Vagina (tissue), 2 donors: ENCODE measurements around the gene POMT2. TPM values are rescaled to one million over a fixed set of nuclear protein-coding genes. Genes with fewer than 3 reads are reported as not detected.

Experiments
- DNase-seq, 2 donors: peaks; one replicate each; pipeline ENCODE4 v3.0.0-alpha.2; 2017; ENCODE audit errors: extremely low spot score in 2 of 2
- H3K27ac ChIP-seq: fragments of 200-600 bp; sonication (generic); one replicate; pipeline ENCODE4 v1.5.1; 2019
- H3K27me3 ChIP-seq: fragments of 200-600 bp; sonication (generic); one replicate; pipeline ENCODE4 v1.5.1; 2019
- H3K36me3 ChIP-seq, 2 donors: fragments of 200-600 bp; sonication (generic); one replicate each; pipeline ENCODE4 v1.5.1; 2017 to 2019
- H3K4me1 ChIP-seq: fragments of 200-600 bp; sonication (generic); one replicate; pipeline ENCODE4 v1.5.1; 2019
- H3K4me3 ChIP-seq, 2 donors: fragments of 200-600 bp; sonication (generic); 1 replicate in 1 of 2; 2 replicates in 1 of 2; pipeline ENCODE4 v1.5.1; 2016 to 2019
- H3K9me3 ChIP-seq: fragments of 200-600 bp; sonication (generic); one replicate; pipeline ENCODE4 v1.5.1; 2019
- POLR2A ChIP-seq, 2 donors: fragments of 450-650 bp; IDR thresholded peaks; one replicate each; pipeline ENCODE4 v1.6.1; 2017; ENCODE audit warnings: antibody characterized with exemption in 2 of 2, mild to moderate bottlenecking in 2 of 2, moderate library complexity in 2 of 2
- POLR2AphosphoS5 ChIP-seq, 2 donors: sonication (generic); formaldehyde crosslinking; IDR thresholded peaks; one replicate each; pipeline ENCODE4 v1.9.0; 2017; ENCODE audit warnings: antibody characterized with exemption in 2 of 2, mild to moderate bottlenecking in 2 of 2, low read depth in 1 of 2; ENCODE audit not compliant: insufficient read depth in 1 of 2
- intact Hi-C: fragments of 100-400 bp; cut with DNase I; formaldehyde crosslinking; loops from one replicate; pipeline ENCODE4 v1.15.1; 2023
- total RNA-seq: library from RNA; depleted of rRNA; stranded (reverse); fragments of >200 nt; gene quantifications from one replicate; pipeline ENCODE4 v1.2.3, GENCODE V29; 2016
- TF ChIP-seq, protein P1 (sequence below), 3 experiments: fragments of 450-650 bp in 2 of 3; fragments of 200-600 bp in 1 of 3; sonication (generic) in 1 of 3; IDR thresholded peaks; one replicate each; pipeline ENCODE4 v1.5.1; 2017 to 2019; ENCODE audit warnings: antibody characterized with exemption in 3 of 3, mild to moderate bottlenecking in 2 of 3, moderate library complexity in 2 of 3

The POMT2 gene
- total RNA-seq, 1 donor from 2014 or later: 33.1 TPM

DNA sequence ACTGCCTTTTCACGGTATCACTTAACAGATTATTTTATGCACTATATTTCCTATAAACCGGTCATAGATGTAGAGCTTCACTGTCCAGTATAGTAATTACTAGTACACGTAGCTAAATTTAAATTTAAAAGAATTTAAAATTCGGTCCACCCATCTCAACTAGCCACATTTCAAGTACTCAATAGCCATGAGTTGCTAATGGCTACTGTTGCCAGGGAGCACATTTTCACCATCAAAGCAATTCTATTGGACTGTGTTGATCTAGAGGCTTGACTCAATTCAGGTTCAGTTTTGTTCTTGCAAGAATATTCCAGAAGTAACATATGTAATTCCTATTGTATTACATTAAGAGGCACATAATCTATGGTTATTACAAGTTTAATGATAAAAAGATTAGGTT lies 36.2 kb upstream of the POMT2 start:
- Histone ChIP-seq H3K36me3 (no peaks in the 10 kb centered on the region), H3K4me1 (no peaks in the 10 kb centered on the region), H3K9me3 (no peaks in the 10 kb centered on the region), H3K27me3 (no peaks in the 10 kb centered on the region), H3K4me3 (no peak overlapping the region), H3K27ac (no peak overlapping the region)
- DNase-seq: no peak
- intact Hi-C loops: no loop called here
- TF ChIP-seq, protein P1, sequence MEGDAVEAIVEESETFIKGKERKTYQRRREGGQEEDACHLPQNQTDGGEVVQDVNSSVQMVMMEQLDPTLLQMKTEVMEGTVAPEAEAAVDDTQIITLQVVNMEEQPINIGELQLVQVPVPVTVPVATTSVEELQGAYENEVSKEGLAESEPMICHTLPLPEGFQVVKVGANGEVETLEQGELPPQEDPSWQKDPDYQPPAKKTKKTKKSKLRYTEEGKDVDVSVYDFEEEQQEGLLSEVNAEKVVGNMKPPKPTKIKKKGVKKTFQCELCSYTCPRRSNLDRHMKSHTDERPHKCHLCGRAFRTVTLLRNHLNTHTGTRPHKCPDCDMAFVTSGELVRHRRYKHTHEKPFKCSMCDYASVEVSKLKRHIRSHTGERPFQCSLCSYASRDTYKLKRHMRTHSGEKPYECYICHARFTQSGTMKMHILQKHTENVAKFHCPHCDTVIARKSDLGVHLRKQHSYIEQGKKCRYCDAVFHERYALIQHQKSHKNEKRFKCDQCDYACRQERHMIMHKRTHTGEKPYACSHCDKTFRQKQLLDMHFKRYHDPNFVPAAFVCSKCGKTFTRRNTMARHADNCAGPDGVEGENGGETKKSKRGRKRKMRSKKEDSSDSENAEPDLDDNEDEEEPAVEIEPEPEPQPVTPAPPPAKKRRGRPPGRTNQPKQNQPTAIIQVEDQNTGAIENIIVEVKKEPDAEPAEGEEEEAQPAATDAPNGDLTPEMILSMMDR (IDR thresholded peaks at IDR 0.05): no peak
- TF ChIP-seq POLR2A (IDR thresholded peaks at IDR 0.05) (no peak), POLR2AphosphoS5 (IDR thresholded peaks at IDR 0.05; ENCODE audit: insufficient read depth in 1 of 2, low read depth in 1 of 2) (no peak)

DNA sequence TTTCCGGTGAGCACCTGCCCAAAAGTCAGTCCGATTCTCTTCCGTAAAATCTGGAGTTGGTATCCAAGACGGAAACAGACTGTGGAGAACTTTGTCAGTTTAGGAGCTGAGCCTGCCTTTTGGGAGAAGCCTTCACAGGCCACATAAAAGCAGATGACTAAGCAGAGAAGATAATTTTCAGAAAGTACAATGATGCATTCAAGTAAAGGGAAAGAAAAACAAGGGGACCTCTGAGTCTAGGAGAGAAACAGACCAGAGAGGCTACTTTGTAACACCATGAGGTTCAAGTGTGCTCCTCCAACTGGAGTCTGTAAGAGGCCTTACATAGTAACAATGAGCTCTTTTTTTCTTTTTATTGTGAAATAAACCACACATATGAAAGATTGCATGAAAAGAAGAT lies 35.1 kb upstream of the POMT2 start:
- Histone ChIP-seq H3K4me1 (no peaks in the 10 kb centered on the region), H3K9me3 (no peaks in the 10 kb centered on the region), H3K4me3 (no peak overlapping the region), H3K27me3 (no peaks in the 10 kb centered on the region), H3K27ac (no peak overlapping the region), H3K36me3 (no peaks in the 10 kb centered on the region)
- DNase-seq: no peak
- TF ChIP-seq POLR2AphosphoS5 (IDR thresholded peaks at IDR 0.05; ENCODE audit: insufficient read depth in 1 of 2, low read depth in 1 of 2): no peak
- no peak for TF ChIP-seq POLR2A (IDR thresholded peaks at IDR 0.05)
- TF ChIP-seq, protein P1 (IDR thresholded peaks at IDR 0.05): no peak
- intact Hi-C loops: no loop called here

DNA sequence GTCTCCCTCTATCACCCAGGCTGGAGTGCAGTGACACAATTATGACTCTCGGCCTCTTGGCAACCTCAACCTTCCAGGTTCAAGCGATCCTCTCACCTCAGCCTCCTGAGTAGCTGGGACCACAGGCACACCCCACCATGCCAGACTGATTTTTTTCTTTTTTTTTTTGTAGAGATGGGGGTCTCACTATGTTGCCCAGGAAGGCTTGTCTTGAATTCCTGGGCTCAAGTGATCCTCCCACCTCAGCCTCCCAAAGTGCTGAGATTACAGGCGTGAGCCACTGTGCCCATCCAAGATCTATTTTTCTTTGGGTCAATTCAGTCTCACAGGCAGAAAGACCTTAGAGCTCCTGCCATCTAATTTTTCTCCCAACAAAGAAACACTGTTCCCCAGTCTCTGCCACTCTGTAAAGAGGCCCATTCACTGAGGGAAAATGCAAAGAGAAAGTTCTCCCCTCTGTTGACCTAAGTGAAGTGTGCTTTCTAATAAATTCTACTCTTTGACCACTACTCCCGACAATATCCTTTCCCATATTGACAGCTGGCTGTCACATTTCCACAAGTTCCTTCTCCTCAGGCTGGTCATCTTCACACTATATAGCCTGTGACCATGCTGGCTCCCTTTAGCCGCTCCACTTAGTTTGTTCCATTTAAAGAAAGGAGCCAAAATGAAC lies 32.9 kb upstream of the POMT2 start:
- Histone ChIP-seq H3K27me3 (no peaks in the 10 kb centered on the region), H3K4me3 (no peak overlapping the region), H3K36me3 (no peaks in the 10 kb centered on the region), H3K4me1 (no peaks in the 10 kb centered on the region), H3K9me3 (no peaks in the 10 kb centered on the region), H3K27ac (no peak overlapping the region)
- DNase-seq: no peak
- TF ChIP-seq, protein P1 (IDR thresholded peaks at IDR 0.05): no peak
- no peak for TF ChIP-seq POLR2A (IDR thresholded peaks at IDR 0.05)
- TF ChIP-seq POLR2AphosphoS5 (IDR thresholded peaks at IDR 0.05; ENCODE audit: insufficient read depth in 1 of 2, low read depth in 1 of 2): no peak
- intact Hi-C loops: no loop called here

DNA sequence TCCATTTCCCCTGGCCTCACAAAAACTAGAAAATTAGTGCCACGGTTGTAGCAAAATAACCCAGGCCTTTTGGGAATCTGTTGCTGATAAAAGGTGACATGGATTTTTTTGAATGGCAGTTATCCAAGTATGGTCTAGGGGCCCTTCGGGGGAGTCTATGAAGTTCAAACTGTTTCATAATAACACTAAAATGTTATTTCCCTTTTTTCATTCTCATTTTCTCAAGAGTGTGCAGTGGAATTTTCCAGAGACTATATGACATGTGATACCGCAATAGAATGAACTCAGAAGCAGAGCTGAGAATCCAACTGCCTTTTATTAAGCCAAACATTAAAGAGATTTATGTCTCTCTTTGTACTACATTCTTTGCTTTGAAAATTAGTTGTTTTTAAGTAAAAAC lies 27.1 kb upstream of the POMT2 start:
- Histone ChIP-seq H3K36me3 (no peaks in the 10 kb centered on the region), H3K27me3 (no peaks in the 10 kb centered on the region), H3K4me3 (no peak overlapping the region), H3K27ac (no peak overlapping the region), H3K9me3 (no peaks in the 10 kb centered on the region), H3K4me1 (no peaks in the 10 kb centered on the region)
- intact Hi-C loops: no loop called here
- TF ChIP-seq POLR2A (IDR thresholded peaks at IDR 0.05) (no peak), POLR2AphosphoS5 (IDR thresholded peaks at IDR 0.05; ENCODE audit: insufficient read depth in 1 of 2, low read depth in 1 of 2) (no peak)
- TF ChIP-seq, protein P1 (IDR thresholded peaks at IDR 0.05): no peak
- no peak for DNase-seq

DNA sequence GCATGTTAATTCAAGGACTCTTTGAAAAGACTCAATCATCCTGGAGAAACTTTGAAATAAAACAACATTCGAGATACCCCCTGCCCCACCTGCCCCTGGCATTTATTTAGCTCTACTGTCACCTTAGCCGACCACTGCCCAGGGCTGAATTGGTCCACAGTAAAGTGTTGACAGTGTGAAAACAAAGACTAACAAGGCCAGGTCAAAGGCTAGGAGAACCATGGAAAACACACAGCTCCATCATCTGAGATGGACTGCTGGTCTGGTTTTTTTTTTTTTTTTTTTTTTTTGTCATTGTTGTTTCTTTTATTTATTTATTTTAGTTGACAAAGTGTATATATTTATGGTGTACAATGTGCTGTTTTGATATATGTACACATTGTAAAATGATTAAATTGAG lies 25.8 kb upstream of the POMT2 start:
- Histone ChIP-seq H3K36me3 (peaks cover 3 to 11% of the 10 kb centered on the region in 2 donors), H3K27ac (no peak overlapping the region), H3K27me3 (no peaks in the 10 kb centered on the region), H3K4me1 (no peaks in the 10 kb centered on the region), H3K9me3 (no peaks in the 10 kb centered on the region), H3K4me3 (no peak overlapping the region)
- DNase-seq: no peak
- intact Hi-C loops: no loop called here
- TF ChIP-seq POLR2AphosphoS5 (IDR thresholded peaks at IDR 0.05; ENCODE audit: insufficient read depth in 1 of 2, low read depth in 1 of 2) (no peak), POLR2A (IDR thresholded peaks at IDR 0.05) (no peak)
- TF ChIP-seq, protein P1 (IDR thresholded peaks at IDR 0.05): no peak
